GM10266 (cell line): ENCODE measurements around the gene ZNF483.
"Not testable (repeated sequence)": the region's sequence is repeated elsewhere in the genome, so short reads cannot be mapped to it uniquely, and the experiment has no call there.

ENCODE experiments used
- DNase-seq: peaks from one replicate; pipeline ENCODE4 v3.0.0; 2012; ENCODE audit errors: extremely low spot score
- TF ChIP-seq, protein P1 (sequence below): IDR thresholded peaks from 2 replicates; pipeline ENCODE4 v1.5.1; 2012; ENCODE audit warnings: mild to moderate bottlenecking, low read depth; ENCODE audit not compliant: control insufficient read depth, insufficient read depth; ENCODE audit errors: missing control alignments

ZNF483 gene

DNA sequence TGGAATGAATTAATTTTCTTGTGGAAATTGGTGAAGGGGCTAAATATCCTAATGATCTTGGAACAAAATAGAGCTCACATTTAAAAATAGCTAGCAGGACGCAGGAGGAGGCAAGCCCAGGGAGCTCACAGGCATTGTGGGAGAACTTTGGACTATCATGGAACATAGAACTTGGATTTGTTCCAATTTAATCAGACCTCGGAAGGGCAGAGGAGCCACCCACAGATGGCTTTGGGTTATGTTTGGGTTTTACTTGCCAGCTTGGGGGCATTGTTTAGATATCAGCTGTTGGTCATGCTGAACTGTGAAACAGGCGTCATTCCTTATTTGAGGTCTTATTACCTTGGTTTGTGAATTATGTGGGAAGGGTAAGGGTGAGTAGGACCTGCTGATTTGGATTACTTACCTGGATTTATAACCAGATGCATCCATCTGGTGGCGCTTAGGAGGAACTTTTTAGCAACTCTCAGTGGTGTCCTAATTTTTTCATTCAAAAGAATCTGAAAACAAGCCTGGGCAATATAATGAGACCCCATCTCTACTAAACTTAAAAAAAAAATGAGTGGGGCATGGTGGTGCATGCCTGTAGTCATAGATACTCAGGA is 88.6 kb downstream of the ZNF483 start:
- DNase-seq = no peak
- TF ChIP-seq, protein P1, sequence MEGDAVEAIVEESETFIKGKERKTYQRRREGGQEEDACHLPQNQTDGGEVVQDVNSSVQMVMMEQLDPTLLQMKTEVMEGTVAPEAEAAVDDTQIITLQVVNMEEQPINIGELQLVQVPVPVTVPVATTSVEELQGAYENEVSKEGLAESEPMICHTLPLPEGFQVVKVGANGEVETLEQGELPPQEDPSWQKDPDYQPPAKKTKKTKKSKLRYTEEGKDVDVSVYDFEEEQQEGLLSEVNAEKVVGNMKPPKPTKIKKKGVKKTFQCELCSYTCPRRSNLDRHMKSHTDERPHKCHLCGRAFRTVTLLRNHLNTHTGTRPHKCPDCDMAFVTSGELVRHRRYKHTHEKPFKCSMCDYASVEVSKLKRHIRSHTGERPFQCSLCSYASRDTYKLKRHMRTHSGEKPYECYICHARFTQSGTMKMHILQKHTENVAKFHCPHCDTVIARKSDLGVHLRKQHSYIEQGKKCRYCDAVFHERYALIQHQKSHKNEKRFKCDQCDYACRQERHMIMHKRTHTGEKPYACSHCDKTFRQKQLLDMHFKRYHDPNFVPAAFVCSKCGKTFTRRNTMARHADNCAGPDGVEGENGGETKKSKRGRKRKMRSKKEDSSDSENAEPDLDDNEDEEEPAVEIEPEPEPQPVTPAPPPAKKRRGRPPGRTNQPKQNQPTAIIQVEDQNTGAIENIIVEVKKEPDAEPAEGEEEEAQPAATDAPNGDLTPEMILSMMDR = no peak

DNA sequence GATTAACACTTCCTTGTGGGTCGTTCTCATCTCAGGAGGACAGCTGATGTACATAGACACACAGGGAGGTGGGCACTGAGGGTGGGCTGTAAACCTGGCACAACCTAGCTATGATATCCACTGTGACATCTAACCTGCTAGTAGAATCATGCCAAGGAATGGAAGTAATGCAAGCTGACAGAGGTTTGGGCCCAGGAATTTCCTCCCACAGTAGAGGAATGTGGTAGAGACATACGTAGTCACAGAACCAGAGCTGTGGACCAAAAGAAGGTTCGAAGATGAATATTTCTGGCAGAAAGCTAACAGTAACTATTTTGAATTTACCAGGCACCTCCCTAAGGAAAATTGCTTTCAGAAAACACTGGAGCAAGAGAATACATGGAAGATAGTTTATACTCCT is 90.9 kb downstream of the ZNF483 start:
- TF ChIP-seq, protein P1 = no peak
- no peak for DNase-seq

DNA sequence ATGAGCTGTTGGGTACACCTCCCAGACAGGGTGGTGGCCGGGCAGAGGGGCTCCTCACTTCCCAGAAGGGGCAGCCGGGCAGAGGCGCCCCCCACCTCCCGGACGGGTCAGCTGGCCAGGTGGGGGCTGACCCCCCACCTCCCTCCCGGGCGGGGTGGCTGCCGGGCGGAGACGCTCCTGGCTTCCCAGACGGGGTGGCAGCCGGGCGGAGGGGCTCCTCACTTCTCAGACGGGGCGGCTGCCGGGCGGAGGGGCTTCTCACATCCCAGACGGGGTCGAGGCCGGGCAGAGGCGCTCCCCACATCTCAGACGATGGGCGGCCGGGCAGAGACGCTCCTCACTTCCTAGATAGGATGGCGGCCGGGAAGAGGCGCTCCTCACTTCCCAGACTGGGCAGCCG is 92.4 kb downstream of the ZNF483 start:
- DNase-seq = not testable (repeated sequence)

DNA sequence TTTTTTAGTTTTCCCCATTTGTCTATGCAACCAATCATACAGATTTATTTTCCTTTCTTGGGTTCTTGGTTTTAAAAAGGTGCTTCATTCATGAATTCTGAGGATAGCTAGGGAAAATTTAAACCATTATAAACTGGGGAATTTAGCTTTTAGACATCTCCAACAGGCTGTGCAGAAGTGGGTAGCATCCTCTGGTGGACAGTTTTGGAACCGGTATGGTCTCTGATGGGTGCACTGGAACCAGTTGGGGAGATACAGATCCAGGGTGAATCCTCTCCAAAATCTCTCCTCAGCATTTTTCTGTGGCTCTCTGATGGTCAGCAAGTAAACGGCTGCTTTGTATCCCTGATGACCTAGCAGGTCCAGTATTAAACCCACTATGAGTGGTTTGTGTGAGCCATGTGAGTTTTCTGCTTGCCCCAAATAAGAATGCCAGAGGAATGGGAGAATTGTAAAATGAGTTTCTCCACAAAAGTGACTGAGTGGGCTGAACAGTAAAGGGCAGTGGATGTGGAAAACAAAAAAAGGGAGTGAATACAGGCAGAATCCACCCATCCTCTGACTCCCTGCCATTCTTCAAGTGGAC is 97.0 kb downstream of the ZNF483 start:
- TF ChIP-seq, protein P1 = peak; percentile 70
- DNase-seq = peak; percentile 69

DNA sequence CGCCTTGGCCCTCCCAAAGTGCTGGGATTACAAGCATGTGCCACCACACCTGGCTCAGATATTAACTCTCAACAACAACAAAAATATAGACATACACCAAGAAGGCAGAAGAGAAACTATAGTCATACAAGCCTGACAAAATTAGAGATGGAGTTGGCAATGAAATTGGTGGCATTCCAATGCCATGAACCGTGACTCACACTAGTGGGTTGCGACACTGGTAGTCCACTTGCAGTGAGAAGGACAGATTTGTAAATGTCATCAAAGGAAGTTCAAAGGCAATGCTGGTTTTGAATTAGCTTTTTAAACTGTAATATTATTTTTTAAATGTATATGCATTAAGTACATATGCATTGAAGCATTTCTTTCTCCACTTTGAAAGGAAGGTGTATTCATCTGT is 97.6 kb downstream of the ZNF483 start:
- TF ChIP-seq, protein P1 = no peak
- DNase-seq = no peak
